HCT116 (cell line): ENCODE results near the gene SERTAD1.

Experiments used
- CEBPB ChIP-seq: IDR thresholded peaks from 2 replicates; pipeline ENCODE4 v1.6.1; 2012; ENCODE audit warnings: low read depth
- CTCF ChIP-seq, 3 experiments: fragments of 200-600 bp in 1 of 3; sonication (generic) in 1 of 3; IDR thresholded peaks in 2 of 3; conservative IDR thresholded peaks in 1 of 3; 2 replicates each; pipeline ENCODE4 v1.5.1; 2012 to 2017; ENCODE audit warnings: low read depth in 2 of 3, low read length in 2 of 3, antibody characterized with exemption in 1 of 3, borderline replicate concordance in 1 of 3, control low read depth in 1 of 3, mild to moderate bottlenecking in 1 of 3, mixed read lengths in 1 of 3, mixed run types in 1 of 3, moderate library complexity in 1 of 3; ENCODE audit not compliant: insufficient read depth in 1 of 3
- SIN3A ChIP-seq: IDR thresholded peaks from 2 replicates; pipeline ENCODE4 v1.6.1; 2012; ENCODE audit warnings: low read depth

- TF ChIP-seq SIN3A: no peak
- TF ChIP-seq CTCF (IDR thresholded peaks at IDR 0.05 in 2 of 3, conservative IDR thresholded peaks at IDR 0.05 in 1 of 3; ENCODE audit: borderline replicate concordance in 1 of 3, insufficient read depth in 1 of 3, low read depth in 2 of 3, low read length in 2 of 3): no peak
- TF ChIP-seq CEBPB: no peak
Observed at GRCh38 chr19:40387155-40387554, 38.6 kb downstream of the SERTAD1 start.
